Activated B cell treated with CpG ODN at 0.5 μM for 24 hours (primary cell): ENCODE data around the gene NPHS2. TPM values are rescaled to one million over a fixed set of nuclear protein-coding genes. Genes with fewer than 3 reads are reported as not detected.

Experiments used
- ATAC-seq: fragments of 200-7000 bp; cut with Tn5 transposase; one replicate; pipeline ENCODE4 v1.10.0; 2021; ENCODE audit warnings: low read depth, mild to moderate bottlenecking, moderate library complexity
- CTCF ChIA-PET: fragments of 350-600 bp; sonication (Branson Sonifier 250); formaldehyde crosslinking; loops from one replicate; lab custom pipeline; 2021; ENCODE audit warnings: antibody characterized with exemption; lab: Charles Lee
- POLR2A ChIA-PET: fragments of 350-600 bp; sonication (Branson Sonifier 250); formaldehyde crosslinking; loops from one replicate; lab custom pipeline; 2021; ENCODE audit warnings: antibody characterized with exemption; lab: Charles Lee
- DNase-seq: peaks from one replicate; pipeline ENCODE4 v3.0.0; 2022
- H3K27ac Mint-ChIP-seq: one replicate; pipeline ENCODE4 v1.8.0; 2020; ENCODE audit warnings: mixed read lengths
- H3K27me3 Mint-ChIP-seq: one replicate; pipeline ENCODE4 v1.8.0; 2021; ENCODE audit warnings: mixed read lengths
- H3K36me3 Mint-ChIP-seq: one replicate; pipeline ENCODE4 v1.8.0; 2021; ENCODE audit warnings: low read depth, mixed read lengths
- H3K4me1 Mint-ChIP-seq: one replicate; pipeline ENCODE4 v1.8.0; 2021; ENCODE audit warnings: mixed read lengths
- H3K4me3 Mint-ChIP-seq: one replicate; pipeline ENCODE4 v1.8.0; 2020; ENCODE audit warnings: mild to moderate bottlenecking, mixed read lengths
- H3K9me3 Mint-ChIP-seq: one replicate; pipeline ENCODE4 v1.8.0; 2020; ENCODE audit warnings: mixed read lengths
- CTCF ChIP-seq: fragments of 200-600 bp; IDR thresholded peaks from one replicate; pipeline ENCODE4 v1.8.0; 2022; ENCODE audit warnings: antibody characterized with exemption, mild to moderate bottlenecking
- intact Hi-C: fragments of 100-400 bp; cut with micrococcal nuclease; formaldehyde crosslinking; loops from one replicate; pipeline ENCODE4 v1.15.1; 2024
- total RNA-seq: library from RNA; stranded (reverse); gene quantifications from 2 replicates; pipeline ENCODE4 v1.2.3, GENCODE V29; 2022

Gene NPHS2
- not detected in 2 replicates for total RNA-seq

GRCh38 chr1:179575497-179576314 is at the start of gene NPHS2:
NPHS2 (minus strand) TSS chr1:179575948; CDS start chr1:179575864, 84 bp downstream.
- Mint-ChIP-seq H3K4me3 (peak within 1 kb of the TSS; percentile 25), H3K27me3 (peaks cover 52% of the 10 kb centered on the region)
- CTCF ChIA-PET: no interaction called here

GRCh38 chr1:179612361-179612760 is 36.6 kb upstream of the NPHS2 start:
- DNase-seq (no peak), ATAC-seq (no peak)
- Mint-ChIP-seq H3K4me1 (no peaks in the 10 kb centered on the region), H3K36me3 (no peaks in the 10 kb centered on the region), H3K27ac (no peak overlapping the region), H3K9me3 (no peaks in the 10 kb centered on the region), H3K27me3 (peaks cover 38% of the 10 kb centered on the region), H3K4me3 (no peak overlapping the region)
- TF ChIP-seq CTCF: no peak
- intact Hi-C loops: no loop called here
- ChIA-PET POLR2A (no interaction called here), CTCF (no interaction called here)

More at GRCh38 chr1:179575497-179576314, at the start of gene NPHS2:
- Mint-ChIP-seq H3K9me3 (no peaks in the 10 kb centered on the region), H3K4me1 (peaks cover 8% of the 10 kb centered on the region), H3K36me3 (no peaks in the 10 kb centered on the region), H3K27ac (no peak within 1 kb of the TSS)
- no peak for DNase-seq
- no peak for TF ChIP-seq CTCF
- no peak for ATAC-seq
- POLR2A ChIA-PET: no interaction called here
- intact Hi-C loops: no loop called here

GRCh38 chr1:179601093-179601492 is 25.3 kb upstream of the NPHS2 start:
- TF ChIP-seq CTCF: no peak
- H3K36me3 Mint-ChIP-seq: no peaks in the 10 kb centered on the region
- H3K27ac Mint-ChIP-seq: no peak overlapping the region
- peaks cover 10% of the 10 kb centered on the region for H3K9me3 Mint-ChIP-seq
- no peak overlapping the region for H3K4me3 Mint-ChIP-seq
- no peak for ATAC-seq
- intact Hi-C loops: loop anchor here (5.0 kb wide), 1 partner anchor 211 kb away; no protein-coding TSS in a partner anchor
- H3K27me3 Mint-ChIP-seq: peaks cover 12% of the 10 kb centered on the region
- H3K4me1 Mint-ChIP-seq: no peaks in the 10 kb centered on the region
- DNase-seq: no peak
- POLR2A ChIA-PET: no interaction called here
- CTCF ChIA-PET: no interaction called here

- no peaks in the 10 kb centered on the region for H3K36me3 Mint-ChIP-seq
- no peak overlapping the region for H3K27ac Mint-ChIP-seq
- H3K4me1 Mint-ChIP-seq: no peaks in the 10 kb centered on the region
- peaks cover 10% of the 10 kb centered on the region for H3K9me3 Mint-ChIP-seq
- no peak for ATAC-seq
- no peak overlapping the region for H3K4me3 Mint-ChIP-seq
- intact Hi-C loops: loop anchor here (2.0 to 5.0 kb wide), 2 partner anchors 213 to 521 kb away; no protein-coding TSS in a partner anchor
- POLR2A ChIA-PET: no interaction called here
- no peak for TF ChIP-seq CTCF
- CTCF ChIA-PET: interaction anchor here (0.8 to 1.3 kb wide), 2 partner anchors 479 to 1299 kb away, joined by 3 to 4 read pairs; no protein-coding TSS in a partner anchor
- H3K27me3 Mint-ChIP-seq: peaks cover 11% of the 10 kb centered on the region
- DNase-seq: no peak
Observed at GRCh38 chr1:179599623-179600249, 24.0 kb upstream of the NPHS2 start.

- Mint-ChIP-seq H3K4me3 (no peak overlapping the region), H3K27me3 (peaks cover 14% of the 10 kb centered on the region), H3K27ac (no peak overlapping the region), H3K36me3 (no peaks in the 10 kb centered on the region), H3K4me1 (no peaks in the 10 kb centered on the region), H3K9me3 (peaks cover 8% of the 10 kb centered on the region)
- no peak for DNase-seq
- no peak for ATAC-seq
- ChIA-PET POLR2A (no interaction called here), CTCF (interaction anchor here (0.8 kb wide), 1 partner anchor 1298 kb away, joined by 3 read pairs; no protein-coding TSS in a partner anchor)
- TF ChIP-seq CTCF: no peak
- intact Hi-C loops: loop anchor here (2.0 kb wide), 1 partner anchor 520 kb away; no protein-coding TSS in a partner anchor
Observed at GRCh38 chr1:179598631-179599030, 22.9 kb upstream of the NPHS2 start.
